GM15510 (cell line): ENCODE data around the gene GTPBP4.

Source experiments
- POLR2A ChIP-seq: IDR thresholded peaks from 3 replicates; pipeline ENCODE4 v1.6.1; 2011; ENCODE audit warnings: borderline replicate concordance; ENCODE audit not compliant: insufficient read length; ENCODE audit errors: extremely low read depth

GTPBP4 gene

DNA sequence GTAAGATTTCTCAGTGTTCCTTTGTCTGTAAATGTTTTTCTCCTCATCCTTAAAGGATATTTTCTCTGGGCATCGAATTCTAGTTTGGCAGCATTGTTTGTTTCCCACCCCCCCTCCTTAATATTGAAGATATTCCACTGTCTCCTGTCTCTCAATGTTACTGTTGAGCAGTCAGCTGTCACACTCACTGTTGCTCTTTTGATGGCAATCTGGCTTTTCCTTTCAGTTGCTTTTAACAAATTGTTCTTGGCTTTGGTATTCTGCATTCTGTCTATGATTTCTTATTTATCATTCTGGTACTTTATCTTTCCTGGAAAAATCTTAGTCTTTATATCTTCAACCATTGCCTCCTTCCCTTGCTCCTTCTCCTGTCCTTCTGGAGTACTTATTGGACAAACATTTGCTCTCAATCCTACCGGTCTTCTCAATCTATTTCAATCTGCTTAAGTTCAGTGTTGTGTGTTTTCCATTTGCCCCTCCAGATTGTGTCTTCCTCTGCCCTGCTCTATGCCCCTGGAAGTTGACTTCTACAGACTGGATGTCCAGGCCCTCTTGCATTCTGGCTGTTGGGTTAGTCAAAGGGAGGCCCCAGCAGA is 9.3 kb upstream of the GTPBP4 start:
- no peak for TF ChIP-seq POLR2A

DNA sequence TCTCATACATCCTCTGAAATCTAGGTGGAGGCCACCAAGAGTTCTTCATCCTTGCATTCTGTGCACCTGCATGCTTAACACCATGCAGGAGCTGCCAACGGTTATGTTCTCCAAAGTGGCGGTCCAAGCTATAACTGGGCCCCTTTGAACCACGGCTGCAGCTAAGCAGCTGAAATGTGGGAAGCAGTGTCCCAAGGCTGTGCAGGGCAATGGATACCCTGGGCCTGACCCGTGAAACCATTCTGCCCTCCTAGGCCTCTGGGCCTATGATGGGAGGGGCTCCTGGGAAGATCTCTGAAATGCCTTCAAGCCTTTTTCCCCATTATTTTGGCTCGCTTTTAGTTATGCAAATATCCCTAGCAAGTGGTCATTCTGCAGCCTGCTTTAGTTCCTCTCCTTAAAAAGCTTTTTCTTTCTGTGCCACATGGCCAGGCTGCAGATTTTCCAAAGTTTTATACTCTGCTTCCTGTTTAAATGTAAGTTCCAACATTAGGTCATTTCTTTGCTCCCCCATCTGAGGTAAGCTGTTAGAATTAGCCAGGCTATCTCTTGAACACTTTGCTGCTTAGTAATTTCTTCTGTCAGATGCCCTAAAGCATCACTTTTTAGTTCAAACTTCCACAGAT is 7.7 kb upstream of the GTPBP4 start:
- no peak for TF ChIP-seq POLR2A

DNA sequence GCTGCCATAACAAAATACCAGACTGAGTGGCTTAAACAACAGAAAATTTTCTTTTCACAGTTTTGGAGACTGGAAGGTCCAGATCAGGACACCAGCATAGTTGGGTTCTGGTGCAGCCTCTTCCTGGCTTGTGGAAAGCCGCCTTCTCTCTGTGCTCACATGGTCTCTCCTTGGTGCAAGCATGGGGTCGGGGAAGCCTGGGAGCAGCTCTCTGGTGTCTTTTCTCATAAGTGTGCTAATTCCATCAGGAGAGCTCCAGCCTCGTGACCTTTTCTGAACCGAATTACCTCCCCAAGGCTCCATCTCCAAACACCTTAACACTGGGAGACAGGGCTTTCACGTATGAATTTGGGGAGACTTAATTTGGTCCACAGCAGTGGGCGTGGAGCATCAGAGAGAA is 4.8 kb upstream of the GTPBP4 start:
- TF ChIP-seq POLR2A: no peak

DNA sequence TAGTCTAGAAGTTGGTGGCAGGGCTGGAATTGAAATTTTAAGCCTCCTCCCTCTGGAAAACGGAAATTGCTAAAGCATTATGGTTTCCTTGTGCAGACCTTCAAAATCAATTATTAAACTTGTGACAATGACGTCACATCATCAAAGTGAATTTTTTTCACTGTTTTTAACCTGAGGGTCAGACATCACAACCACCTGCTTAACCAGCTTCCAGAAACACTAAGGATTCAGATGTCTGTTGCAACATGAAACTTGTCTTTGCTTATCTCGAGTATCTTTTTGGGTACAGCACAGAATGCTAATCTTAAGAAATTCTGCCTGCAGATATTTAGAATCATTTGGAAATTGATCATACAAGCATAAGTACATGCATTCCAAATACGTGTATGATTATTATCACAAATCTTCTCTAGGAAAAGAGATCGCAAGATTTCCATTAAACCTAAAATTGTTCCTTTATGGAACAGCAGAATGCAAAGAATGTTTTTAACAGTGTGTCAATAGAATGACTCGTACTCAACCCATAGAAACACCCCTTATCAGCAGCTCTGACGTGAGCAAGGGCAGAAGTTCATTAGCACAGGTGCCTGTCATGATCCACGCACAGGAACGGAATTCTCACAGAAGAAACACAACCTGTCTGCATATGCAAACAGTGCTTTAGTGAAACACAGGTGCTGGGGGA is 4.1 kb upstream of the GTPBP4 start:
- TF ChIP-seq POLR2A: no peak

DNA sequence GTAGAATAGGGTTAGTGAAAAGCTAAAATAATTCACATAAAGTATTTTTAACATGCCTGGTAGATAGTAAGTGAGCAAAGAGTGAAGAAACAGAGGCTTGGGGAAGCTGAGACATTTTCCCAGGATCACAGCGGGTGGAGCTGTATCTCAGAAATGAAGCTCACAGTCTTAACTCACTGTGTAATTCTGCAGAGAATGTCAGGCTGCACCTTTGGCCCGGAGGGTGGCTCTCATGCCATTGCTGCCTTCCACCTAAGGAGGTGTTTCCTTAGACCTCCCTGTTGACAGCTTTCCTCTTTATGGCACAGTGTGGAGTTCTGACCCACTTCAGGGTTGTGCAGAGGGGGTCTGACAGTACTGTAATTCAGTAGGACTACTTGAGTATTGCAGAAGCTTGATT is 2.9 kb upstream of the GTPBP4 start:
- TF ChIP-seq POLR2A: no peak

DNA sequence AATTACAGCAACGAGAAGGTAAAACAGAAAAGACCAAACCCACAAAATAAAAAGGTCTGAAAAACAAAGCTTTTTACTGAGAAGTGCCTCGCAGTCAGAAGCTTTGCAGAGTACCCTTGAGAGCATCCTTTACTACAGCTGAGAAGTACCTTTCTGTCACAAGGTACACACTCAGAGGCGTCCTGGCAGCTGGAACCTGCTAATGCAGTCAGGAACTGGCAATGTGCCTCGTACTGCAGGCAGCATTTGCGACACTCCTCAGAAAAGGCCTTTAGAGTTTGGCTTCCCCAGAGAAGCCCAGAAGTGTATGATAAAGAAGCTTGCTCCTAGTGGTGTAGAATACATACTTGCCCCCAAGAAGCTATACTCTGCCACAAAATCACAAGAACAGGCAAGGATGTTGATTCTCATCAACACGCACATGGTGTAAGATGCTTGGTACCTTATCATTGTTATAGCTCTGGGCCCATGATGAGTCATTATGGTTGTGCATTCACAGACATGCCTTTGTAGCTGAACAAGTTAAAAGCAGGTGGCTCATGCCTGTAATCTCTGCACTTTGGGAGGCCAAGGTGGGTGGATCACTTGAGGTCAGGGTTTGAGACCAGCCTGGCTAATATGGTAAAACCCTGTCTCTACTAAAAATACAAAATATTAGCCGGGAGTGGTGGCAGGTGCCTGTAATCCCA is 2.0 kb upstream of the GTPBP4 start:
- TF ChIP-seq POLR2A: no peak

DNA sequence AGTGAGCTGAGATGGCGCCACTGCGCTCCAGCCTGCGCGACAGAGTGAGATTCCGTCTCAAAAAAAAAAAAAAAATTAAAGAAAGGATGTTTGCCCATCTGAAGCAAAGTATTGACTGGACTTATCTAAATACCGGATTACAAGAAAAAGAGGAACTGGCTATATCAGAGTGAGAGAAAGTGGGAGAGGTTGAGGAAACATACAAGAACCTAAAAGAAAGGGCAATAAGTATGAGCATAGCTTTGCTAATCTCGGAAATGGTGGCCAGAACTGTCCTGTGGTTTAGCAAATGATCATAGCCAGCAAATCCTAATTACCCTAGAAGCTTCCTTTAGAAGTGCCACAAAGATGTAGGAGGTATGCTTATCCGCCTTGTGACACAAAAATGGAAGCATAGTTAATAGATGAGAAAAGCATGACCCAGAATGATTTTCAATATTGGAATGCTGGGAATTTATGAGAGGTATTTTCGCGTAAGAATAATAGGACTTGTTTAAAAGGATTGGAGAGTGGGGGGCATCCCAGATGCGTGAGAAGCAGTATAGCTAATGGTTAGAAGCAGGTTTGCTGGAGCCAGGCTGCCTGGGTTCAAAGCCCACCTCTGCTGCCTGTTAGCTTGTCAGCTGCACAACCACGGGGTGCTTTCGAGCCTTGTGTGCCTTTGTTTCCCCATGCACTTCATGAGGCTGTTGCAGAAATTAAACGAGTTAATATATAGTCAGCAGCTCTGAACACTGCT is 1.2 kb upstream of the GTPBP4 start:
- no peak for TF ChIP-seq POLR2A

DNA sequence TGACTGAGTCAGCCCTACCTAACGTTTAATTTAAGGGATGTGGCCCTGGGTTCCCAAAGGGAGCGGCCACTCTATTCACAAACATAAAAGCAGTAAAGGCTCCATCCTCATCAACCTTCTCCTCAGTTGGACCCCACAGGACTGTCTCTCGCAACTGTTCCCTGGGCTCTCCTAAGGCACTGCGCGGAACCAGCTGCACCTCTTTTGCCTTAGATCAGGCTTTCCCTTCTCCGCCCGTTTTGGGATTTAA is 689 bp upstream of the GTPBP4 start:
- no peak for TF ChIP-seq POLR2A

DNA sequence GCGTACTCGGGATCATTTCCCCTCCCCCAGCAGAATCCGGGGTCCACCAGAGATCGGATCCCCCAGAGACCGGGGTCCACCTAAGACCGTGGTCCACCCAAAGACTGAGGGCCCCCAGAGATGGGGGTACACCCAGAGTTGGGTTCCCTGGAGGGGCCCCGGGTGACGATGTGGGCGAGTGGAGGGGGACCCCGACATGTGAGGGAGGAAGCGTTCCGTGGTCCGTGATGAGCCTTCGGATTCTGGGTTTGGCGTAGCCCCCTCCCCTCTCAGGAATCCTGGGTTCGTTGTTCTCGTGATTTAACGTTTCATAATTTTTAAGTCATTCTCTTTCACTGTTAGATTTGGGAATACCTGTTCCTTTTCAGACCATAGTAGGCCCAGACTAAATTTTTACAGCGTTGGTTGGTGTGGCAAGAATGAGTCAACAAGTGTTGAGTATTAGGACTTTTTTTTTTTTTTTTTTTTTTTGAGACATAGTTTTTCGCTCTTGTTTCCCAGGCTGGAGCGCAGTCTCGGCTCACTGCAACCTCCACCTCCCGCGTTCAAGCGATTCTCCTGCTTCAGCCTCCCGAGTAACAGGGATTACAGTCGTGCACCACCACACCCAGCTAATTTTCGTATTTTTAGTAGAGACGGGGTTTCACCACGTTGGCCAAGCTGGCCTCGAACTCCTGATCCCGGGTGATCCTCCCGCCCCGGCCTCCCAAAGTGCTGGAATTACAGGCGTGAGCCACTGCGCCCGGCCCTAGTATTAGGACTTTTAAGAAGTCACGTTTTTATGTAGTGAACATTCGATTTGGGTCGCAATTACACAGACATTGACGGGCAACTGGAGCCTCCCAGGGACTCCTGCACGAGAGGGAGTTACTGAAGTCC is 672 bp downstream of the GTPBP4 start:
- no peak for TF ChIP-seq POLR2A

DNA sequence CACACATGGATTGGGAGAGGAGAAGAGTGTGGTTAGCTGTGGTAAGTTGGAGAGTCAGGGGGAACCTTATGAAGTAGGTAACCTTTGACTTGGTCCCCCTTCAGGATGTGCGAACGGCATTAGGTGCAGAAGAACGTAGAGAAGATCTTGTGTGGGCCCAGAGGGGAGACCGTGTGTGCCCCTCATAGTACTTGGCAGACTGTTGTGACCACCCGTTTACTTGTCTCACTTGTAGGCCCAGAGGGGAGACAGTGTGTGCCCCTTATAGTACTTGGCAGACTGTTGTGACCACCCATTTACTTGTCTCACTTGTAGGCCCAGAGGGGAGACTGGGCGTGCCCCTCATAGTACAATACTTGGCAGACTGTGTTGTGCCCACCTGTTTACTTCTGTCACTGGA is 2.6 kb downstream of the GTPBP4 start:
- no peak for TF ChIP-seq POLR2A

DNA sequence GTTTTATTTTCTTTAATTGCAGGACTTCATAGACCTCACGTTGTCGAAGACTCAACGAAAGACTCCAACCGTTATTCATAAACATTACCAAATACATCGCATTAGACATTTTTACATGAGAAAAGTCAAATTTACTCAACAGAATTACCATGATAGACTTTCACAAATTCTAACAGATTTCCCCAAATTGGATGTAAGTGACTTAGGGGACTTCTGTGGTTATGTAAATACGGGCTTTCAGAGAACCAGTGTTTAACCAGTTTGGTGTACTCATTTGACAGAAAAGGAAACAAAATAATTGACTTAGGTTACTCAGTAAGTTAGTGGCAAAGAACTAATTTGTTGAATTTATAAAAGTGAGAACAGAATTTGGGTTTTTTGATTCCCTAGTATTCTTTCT is 4.2 kb downstream of the GTPBP4 start:
- TF ChIP-seq POLR2A: no peak

DNA sequence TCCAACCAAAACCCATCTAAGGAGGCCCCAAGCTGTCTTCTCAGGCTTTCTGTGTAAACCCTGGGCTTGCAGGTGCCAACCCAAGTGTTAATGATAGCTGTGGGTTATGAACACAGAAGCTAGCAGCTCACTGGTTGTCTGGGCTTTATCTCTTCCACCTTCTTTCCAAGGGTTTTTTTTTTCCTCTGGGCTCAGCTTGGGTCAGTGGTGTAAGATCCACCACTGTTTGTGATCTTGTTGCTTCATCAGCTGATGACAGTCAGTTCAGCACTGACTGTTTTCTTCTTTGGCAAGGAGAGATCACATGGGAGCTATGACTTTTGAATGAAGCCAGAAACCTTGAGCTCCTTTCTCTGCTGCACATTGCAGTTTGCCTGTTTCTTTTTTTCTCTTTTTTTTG is 4.6 kb downstream of the GTPBP4 start:
- TF ChIP-seq POLR2A: no peak

DNA sequence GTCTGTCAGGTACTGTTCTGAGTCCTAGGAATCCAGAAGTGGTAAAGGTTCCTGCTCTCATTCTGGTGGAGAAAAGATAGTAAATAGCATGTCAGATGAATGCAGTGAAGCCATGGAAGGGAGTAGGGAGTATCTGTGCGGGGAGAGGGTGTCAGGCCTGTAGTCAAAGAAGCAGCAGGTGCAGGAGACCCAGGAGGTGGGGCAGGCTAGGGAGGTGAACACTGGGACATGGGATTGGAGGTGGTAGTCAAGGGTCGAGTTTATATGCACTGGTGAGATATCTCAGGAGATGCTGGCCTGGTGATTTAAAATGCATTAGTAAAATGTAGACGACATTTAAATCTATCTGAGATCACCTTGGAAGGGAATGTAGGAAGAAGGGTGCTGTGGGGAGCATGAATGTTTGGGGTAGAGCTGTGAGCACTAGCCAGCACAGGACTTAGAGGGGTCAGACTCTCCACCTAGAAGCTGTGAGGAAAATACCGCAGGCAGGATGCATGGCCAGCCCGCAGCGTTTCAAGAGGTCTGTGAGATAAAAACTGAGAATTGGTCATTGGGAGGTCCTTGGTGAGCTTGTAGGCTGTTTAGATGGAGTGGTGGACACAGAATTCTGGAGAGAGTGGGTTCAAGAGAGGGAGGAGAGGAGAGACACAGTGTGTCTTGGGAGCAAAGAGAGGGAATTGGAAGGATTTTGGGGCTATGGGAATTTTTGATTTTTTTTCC is 6.8 kb downstream of the GTPBP4 start:
- TF ChIP-seq POLR2A: no peak

DNA sequence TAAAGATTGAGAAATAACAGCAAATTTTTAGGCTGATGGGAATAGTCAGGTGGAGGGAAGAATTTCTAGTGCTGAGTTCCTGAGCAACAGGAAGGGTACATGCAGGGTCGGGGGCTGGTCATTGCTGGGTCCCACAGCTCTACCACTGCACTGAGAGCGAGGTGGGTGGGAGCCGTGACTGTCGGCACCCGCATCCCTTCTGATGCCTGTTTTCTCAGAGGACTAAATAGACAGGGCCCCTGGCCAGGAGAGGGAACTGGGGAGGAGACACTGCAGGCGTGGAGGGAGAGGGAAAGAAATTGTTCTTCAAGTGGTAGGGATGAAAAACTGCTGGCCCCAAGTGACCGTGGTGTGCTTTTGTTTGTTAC is 7.3 kb downstream of the GTPBP4 start:
- TF ChIP-seq POLR2A: no peak
